ENCODE data around the gene TRHDE. TPM values are rescaled to one million over a fixed set of nuclear protein-coding genes. Genes with fewer than 3 reads are reported as not detected.

The TRHDE gene
- total RNA-seq, 1 donor from 2014 or later = 5.6 TPM

DNA sequence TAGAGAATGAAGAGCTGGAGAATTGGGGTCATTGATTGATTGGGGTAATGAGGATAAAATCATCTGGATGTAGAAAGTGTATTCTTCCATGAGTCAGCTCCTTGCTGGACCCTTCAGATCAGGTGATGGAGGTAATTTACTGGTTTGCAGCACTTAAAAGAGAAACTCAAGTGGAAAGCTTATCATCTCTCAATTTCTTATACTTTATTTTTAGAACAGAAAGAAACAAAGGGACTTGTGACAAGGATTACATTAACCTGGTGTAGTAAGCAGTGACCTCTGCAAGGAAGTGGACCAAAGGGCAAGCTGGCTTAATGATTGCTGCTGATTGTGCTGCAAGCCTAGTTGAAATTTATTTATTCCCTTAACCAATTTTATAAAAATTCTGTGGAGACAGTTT, 405.0 kb downstream of the TRHDE start:
- Histone ChIP-seq H3K27me3 (ENCODE audit: control insufficient read depth, insufficient read depth, low read length) (no peaks in the 10 kb centered on the region), H3K4me3 (ENCODE audit: low read depth, low read length) (no peak overlapping the region), H3K36me3 (ENCODE audit: control insufficient read depth, insufficient read depth, low read length) (no peaks in the 10 kb centered on the region)
- TF ChIP-seq, protein P1, sequence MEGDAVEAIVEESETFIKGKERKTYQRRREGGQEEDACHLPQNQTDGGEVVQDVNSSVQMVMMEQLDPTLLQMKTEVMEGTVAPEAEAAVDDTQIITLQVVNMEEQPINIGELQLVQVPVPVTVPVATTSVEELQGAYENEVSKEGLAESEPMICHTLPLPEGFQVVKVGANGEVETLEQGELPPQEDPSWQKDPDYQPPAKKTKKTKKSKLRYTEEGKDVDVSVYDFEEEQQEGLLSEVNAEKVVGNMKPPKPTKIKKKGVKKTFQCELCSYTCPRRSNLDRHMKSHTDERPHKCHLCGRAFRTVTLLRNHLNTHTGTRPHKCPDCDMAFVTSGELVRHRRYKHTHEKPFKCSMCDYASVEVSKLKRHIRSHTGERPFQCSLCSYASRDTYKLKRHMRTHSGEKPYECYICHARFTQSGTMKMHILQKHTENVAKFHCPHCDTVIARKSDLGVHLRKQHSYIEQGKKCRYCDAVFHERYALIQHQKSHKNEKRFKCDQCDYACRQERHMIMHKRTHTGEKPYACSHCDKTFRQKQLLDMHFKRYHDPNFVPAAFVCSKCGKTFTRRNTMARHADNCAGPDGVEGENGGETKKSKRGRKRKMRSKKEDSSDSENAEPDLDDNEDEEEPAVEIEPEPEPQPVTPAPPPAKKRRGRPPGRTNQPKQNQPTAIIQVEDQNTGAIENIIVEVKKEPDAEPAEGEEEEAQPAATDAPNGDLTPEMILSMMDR (IDR thresholded peaks at IDR 0.05; ENCODE audit: insufficient read depth, low read length, poor library complexity, severe bottlenecking) = no peak
- DNase-seq (ENCODE audit: low read depth) = no peak

DNA sequence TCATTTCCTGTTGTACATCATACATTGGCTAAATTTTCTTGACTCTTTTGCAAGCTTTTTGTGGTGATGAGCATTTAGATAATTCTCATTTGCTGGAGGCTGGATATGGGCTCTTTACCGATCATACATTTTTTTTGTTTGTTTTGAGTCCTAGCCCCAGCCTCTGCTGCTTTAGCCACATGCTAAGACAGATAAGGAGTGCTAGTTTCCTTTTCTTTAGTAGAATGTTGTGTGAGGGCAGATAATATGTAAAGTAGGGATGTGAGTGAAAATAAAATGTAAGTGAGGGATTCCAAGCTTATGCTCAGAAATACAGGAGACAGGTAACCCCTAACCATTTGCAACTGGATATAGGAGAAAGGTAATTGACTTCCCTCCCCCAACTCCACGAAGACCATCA, 405.7 kb downstream of the TRHDE start:
- Histone ChIP-seq H3K27me3 (ENCODE audit: control insufficient read depth, insufficient read depth, low read length) (no peaks in the 10 kb centered on the region), H3K36me3 (ENCODE audit: control insufficient read depth, insufficient read depth, low read length) (no peaks in the 10 kb centered on the region), H3K4me3 (ENCODE audit: low read depth, low read length) (no peak overlapping the region)
- DNase-seq (ENCODE audit: low read depth) = no peak
- TF ChIP-seq, protein P1 (IDR thresholded peaks at IDR 0.05; ENCODE audit: insufficient read depth, low read length, poor library complexity, severe bottlenecking) = no peak

DNA sequence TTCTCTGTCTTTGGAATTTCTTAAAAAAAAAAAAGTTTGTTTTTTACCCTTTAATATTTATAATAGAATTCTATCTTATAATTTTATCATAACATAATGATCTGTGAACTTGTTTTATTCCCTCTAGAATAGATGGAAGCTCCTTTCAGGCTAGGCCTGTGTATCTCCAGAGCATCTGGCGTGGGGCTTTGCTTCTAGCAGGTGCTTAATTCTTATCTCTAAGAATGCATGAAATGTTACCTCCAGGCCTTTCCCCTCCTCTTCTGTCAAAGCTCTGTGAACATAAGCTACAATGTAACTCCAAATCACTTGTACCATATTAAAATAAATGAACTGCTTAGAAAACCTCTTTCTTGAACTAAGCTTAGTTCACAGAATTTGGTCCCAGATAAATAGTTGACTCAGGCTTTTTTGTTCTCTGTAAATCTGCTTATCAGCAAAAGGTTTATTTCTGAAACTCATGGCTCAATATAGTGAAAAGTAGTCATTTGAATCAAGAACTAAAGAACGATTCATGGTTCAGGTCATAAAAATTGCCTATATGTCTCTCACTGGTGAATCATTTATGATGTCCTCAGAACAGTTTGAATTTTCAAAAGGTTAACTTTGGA, 407.1 kb downstream of the TRHDE start:
- TF ChIP-seq, protein P1 (IDR thresholded peaks at IDR 0.05; ENCODE audit: insufficient read depth, low read length, poor library complexity, severe bottlenecking) = no peak
- Histone ChIP-seq H3K27me3 (ENCODE audit: control insufficient read depth, insufficient read depth, low read length) (no peaks in the 10 kb centered on the region), H3K36me3 (ENCODE audit: control insufficient read depth, insufficient read depth, low read length) (no peaks in the 10 kb centered on the region), H3K4me3 (ENCODE audit: low read depth, low read length) (no peak overlapping the region)
- no peak for DNase-seq (ENCODE audit: low read depth)

DNA sequence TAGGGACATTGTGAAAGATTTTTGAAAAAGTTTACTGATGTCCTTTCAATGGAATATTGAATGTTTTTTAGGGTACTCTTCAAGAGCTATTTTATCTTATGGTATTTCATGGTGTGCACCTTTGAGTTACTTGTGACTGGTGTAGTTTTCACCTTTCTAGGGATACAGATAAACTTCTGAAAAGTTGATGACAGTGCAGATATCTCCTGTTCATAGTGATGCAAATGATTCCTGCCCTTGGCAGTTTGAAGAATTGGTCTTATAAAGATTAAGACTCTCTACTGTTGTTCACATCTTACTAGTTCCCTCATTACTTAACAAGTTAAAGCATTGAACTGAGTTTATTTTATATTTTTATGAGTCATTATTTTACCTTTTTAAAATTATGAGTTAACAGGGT, 408.9 kb downstream of the TRHDE start:
- no peak for DNase-seq (ENCODE audit: low read depth)
- Histone ChIP-seq H3K4me3 (ENCODE audit: low read depth, low read length) (no peak overlapping the region), H3K36me3 (ENCODE audit: control insufficient read depth, insufficient read depth, low read length) (no peaks in the 10 kb centered on the region), H3K27me3 (ENCODE audit: control insufficient read depth, insufficient read depth, low read length) (no peaks in the 10 kb centered on the region)
- TF ChIP-seq, protein P1 (IDR thresholded peaks at IDR 0.05; ENCODE audit: insufficient read depth, low read length, poor library complexity, severe bottlenecking) = no peak

DNA sequence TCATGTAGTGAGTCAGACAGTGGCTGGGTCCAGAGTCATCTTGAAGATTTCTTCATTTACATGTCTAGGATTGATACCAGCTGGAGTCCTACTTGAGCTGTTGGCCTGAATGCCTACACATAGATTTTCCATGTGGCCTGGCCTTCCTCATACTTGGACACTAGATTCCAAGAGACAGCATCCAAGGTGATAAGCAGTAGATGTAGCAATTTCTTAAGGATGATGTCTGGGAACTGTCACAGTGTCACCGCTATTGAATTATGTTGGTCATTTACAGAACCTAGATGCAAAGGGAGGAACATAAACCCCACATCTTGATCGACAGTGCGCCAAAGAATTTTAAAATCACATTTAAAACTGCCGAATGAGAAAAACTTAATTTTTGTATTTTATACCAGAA, 412.3 kb downstream of the TRHDE start:
- Histone ChIP-seq H3K36me3 (ENCODE audit: control insufficient read depth, insufficient read depth, low read length) (no peaks in the 10 kb centered on the region), H3K4me3 (ENCODE audit: low read depth, low read length) (no peak overlapping the region), H3K27me3 (ENCODE audit: control insufficient read depth, insufficient read depth, low read length) (no peaks in the 10 kb centered on the region)
- no peak for DNase-seq (ENCODE audit: low read depth)
- TF ChIP-seq, protein P1 (IDR thresholded peaks at IDR 0.05; ENCODE audit: insufficient read depth, low read length, poor library complexity, severe bottlenecking) = no peak

DNA sequence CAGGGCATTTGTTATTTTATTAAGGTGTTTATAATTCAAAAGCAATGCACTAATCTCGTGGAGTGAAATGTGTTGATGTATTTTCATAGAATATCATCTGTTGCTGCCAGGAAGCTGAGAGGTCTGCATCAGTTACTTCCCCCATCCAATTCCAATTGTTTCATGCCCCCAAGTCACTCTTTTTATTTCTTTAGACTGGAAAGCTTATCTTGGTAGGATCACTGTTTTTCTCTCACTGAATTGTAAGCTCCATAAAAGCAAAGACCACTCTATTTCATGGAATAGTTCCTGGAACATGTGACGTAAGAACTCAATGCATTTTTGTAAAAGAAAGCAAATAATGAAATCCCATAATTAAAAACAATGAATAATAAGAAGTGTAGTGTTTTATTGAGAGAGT, 420.2 kb downstream of the TRHDE start:
- no peak for DNase-seq (ENCODE audit: low read depth)
- no peaks in the 10 kb centered on the region for H3K27me3 ChIP-seq (ENCODE audit: control insufficient read depth, insufficient read depth, low read length)
- H3K36me3 ChIP-seq (ENCODE audit: control insufficient read depth, insufficient read depth, low read length) = no peaks in the 10 kb centered on the region
- TF ChIP-seq, protein P1 (IDR thresholded peaks at IDR 0.05; ENCODE audit: insufficient read depth, low read length, poor library complexity, severe bottlenecking) = no peak
- H3K4me3 ChIP-seq (ENCODE audit: low read depth, low read length) = no peak overlapping the region
